AG04449 (cell line): ENCODE results near the gene IGSF8.

Experiments used
- CTCF ChIA-PET: fragments of 350-600 bp; formaldehyde crosslinking; extraction: SDS; loops from one replicate; lab custom pipeline; 2021; ENCODE audit warnings: antibody characterized with exemption; lab: Yijun Ruan, JAX
- POLR2A ChIA-PET: fragments of 400-600, 350-600 bp; formaldehyde crosslinking; extraction: SDS; loops from one replicate; lab custom pipeline; 2020; ENCODE audit warnings: antibody characterized with exemption, inconsistent platforms; lab: Yijun Ruan, JAX
- DNase-seq: peaks from one replicate; pipeline ENCODE4 v3.0.0-alpha.2; 2010; ENCODE audit warnings: low read depth, low spot score
- H3K4me3 ChIP-seq: 2 replicates; pipeline ENCODE4 v1.5.1; 2011; ENCODE audit warnings: low read depth, mild to moderate bottlenecking, control low read depth, low read length
- TF ChIP-seq, protein P1 (sequence below): IDR thresholded peaks from one replicate; pipeline ENCODE4 v1.5.1; 2011; ENCODE audit warnings: mild to moderate bottlenecking, moderate library complexity, low read length, control low read depth, inconsistent platforms; ENCODE audit not compliant: insufficient read depth; ENCODE audit errors: missing control alignments

The IGSF8 gene

DNA sequence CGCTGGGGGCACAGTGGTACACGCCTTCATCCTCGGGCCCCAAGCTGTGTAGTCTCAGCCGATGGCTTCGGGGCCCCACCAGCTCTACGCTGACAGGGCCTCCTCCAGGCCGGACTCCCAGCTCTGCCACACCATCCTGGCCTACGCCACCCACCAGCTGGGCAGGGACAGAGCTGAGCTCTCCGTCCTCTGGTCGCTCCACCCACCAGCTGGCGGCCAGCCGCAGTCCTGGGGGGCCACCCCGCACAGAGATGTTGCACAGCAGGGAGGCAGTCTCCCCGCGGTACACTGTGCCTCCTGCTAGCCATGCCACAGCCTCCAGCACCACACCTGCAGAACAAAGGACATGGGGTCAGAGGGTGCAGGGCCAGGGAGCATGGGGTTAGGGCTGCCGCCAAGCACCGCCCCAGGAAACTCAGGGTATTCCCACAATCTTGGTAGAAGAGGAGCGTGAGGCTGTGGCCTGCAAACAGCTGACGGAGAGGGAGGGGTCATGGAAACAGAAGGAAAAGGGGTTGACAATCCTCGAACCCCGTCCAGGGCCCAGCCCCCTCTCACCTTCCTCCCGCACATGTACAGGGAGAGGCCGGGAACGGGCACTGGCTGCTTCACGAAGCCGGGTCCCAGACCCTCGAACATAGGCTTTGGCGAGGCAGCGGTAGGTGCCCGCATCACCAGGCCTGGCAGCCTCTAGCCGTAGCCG is 5.9 kb downstream of the IGSF8 start:
- H3K4me3 ChIP-seq: no peak overlapping the region
- CTCF ChIA-PET: interaction anchor here (1.1 to 2.0 kb wide), 4 partner anchors 9 to 199 kb away, joined by 3 to 8 read pairs (median 4); no protein-coding TSS in a partner anchor
- no peak for DNase-seq
- POLR2A ChIA-PET: no interaction called here
- TF ChIP-seq, protein P1, sequence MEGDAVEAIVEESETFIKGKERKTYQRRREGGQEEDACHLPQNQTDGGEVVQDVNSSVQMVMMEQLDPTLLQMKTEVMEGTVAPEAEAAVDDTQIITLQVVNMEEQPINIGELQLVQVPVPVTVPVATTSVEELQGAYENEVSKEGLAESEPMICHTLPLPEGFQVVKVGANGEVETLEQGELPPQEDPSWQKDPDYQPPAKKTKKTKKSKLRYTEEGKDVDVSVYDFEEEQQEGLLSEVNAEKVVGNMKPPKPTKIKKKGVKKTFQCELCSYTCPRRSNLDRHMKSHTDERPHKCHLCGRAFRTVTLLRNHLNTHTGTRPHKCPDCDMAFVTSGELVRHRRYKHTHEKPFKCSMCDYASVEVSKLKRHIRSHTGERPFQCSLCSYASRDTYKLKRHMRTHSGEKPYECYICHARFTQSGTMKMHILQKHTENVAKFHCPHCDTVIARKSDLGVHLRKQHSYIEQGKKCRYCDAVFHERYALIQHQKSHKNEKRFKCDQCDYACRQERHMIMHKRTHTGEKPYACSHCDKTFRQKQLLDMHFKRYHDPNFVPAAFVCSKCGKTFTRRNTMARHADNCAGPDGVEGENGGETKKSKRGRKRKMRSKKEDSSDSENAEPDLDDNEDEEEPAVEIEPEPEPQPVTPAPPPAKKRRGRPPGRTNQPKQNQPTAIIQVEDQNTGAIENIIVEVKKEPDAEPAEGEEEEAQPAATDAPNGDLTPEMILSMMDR: no peak

DNA sequence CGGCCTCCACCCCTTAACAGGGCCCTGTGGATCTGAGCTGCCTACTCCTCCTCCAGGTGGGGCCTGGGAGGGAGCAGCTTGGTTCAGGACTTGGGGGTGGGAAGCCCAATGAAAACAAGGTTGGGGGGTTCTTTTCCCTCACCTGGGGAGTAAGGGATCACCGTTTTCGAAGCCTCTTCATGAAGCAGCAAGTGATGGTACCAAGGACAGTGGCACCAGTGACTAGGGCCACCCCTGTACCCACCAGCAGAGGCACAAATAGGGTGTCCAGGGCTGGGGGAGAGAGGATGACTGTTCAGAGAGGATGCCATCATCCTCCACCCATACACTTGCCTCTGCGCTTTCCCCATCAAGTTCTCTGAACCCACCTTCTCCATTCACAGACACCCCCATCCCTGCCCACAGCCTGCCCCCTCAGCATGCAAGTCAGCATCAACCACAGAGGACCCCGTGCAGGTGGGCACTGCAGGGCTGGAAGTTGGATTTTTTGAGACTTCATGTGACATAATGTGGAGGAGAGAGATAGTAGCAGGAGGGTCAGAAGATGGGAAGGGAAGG is 6.7 kb downstream of the IGSF8 start:
- TF ChIP-seq, protein P1: no peak
- POLR2A ChIA-PET: no interaction called here
- no peak overlapping the region for H3K4me3 ChIP-seq
- CTCF ChIA-PET: interaction anchor here (1.1 to 2.0 kb wide), 4 partner anchors 10 to 199 kb away, joined by 3 to 8 read pairs (median 4); partner anchors contain the start of gene KCNJ9
- no peak for DNase-seq

GRCh38 chr1:160090760-160091159 is 7.7 kb downstream of the IGSF8 start:
- ChIA-PET CTCF (interaction anchor here (1.2 to 1.9 kb wide), 2 partner anchors 10 to 161 kb away, joined by 4 read pairs; partner anchors contain the start of gene KCNJ9), POLR2A (no interaction called here)
- H3K4me3 ChIP-seq: no peak overlapping the region
- DNase-seq: no peak
- TF ChIP-seq, protein P1: no peak

DNA sequence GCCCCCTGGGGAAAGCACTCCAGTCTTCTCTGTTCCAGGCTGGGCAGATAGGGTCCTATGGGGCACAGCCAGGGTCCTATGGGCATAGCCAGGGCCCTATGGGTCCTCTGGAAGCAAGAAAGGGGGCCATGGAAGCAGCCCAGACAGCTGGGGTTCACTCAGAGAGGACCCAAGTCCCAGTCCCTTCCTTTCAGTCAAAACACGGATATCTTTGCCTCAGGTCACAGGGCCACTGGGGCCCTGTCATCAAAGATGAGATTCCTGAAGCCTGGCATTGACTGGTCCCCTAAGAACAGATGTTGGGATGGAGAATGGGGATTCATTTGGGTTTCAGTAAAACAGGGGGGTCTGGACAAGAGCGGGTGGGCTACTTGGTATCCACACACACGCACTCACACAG is 8.5 kb downstream of the IGSF8 start:
- no peak for DNase-seq
- ChIA-PET CTCF (interaction anchor here (1.2 to 9.2 kb wide), 3 partner anchors 16 to 162 kb away, joined by 4 to 147 read pairs (median 116); partner anchors contain the start of gene KCNJ10), POLR2A (no interaction called here)
- TF ChIP-seq, protein P1: no peak
- H3K4me3 ChIP-seq: no peak overlapping the region

- TF ChIP-seq, protein P1: no peak
- no peak overlapping the region for H3K4me3 ChIP-seq
- CTCF ChIA-PET: interaction anchor here (0.7 to 9.2 kb wide), 18 partner anchors 9 to 289 kb away, joined by 3 to 147 read pairs (median 16); partner anchors contain the start of genes IGSF8, KCNJ10, PEX19 and PIGM
- no peak for DNase-seq
- POLR2A ChIA-PET: no interaction called here
Observed at GRCh38 chr1:160087118-160087662, 11.2 kb downstream of the IGSF8 start.

DNA sequence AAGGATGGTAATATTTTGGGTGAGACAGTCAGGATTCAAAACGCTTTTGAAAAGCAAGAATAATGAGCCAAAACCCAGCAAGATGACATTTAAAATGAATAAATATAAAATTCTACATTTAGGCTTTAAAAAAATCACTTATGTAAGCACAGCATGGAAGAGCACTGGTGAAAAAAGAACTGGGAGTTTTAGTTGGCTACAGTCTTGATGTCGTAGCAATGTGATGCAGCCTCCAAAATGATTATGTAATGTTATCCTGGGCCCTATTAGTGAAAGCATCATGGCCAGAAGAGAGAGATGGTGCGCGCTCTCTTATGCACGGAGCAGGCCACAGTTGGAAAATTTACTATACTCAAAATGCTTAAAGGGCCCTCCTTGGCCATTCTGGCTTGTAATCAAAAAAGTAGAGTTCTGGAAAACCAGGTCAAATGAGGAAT is 11.9 kb downstream of the IGSF8 start:
- TF ChIP-seq, protein P1: no peak
- no peak overlapping the region for H3K4me3 ChIP-seq
- ChIA-PET POLR2A (no interaction called here), CTCF (interaction anchor here (0.8 to 9.2 kb wide), 30 partner anchors 10 to 953 kb away, joined by 3 to 147 read pairs (median 9); partner anchors contain the start of genes IGSF8, KCNJ10, PEX19 and PIGM)
- no peak for DNase-seq
